Stimulated activated naive CD4-positive, alpha-beta T cell treated with Interleukin-2 at 50 U/mL for 16 hours (primary cell): Measurements from ENCODE around the gene DOK5.

Source experiments
- DNase-seq: peaks from one replicate; lab custom pipeline; 2025; lab: John Stamatoyannopoulos, UW

DOK5 gene

GRCh38 chr20:54560357-54560756 lies 85.0 kb downstream of the DOK5 start:
- DNase-seq, result no peak

- DNase-seq, result no peak
These were observed 89.9 kb downstream of the DOK5 start for GRCh38 chr20:54565255-54565654.

- no peak for DNase-seq
These were observed 90.8 kb downstream of the DOK5 start for GRCh38 chr20:54566031-54566688.

DNA sequence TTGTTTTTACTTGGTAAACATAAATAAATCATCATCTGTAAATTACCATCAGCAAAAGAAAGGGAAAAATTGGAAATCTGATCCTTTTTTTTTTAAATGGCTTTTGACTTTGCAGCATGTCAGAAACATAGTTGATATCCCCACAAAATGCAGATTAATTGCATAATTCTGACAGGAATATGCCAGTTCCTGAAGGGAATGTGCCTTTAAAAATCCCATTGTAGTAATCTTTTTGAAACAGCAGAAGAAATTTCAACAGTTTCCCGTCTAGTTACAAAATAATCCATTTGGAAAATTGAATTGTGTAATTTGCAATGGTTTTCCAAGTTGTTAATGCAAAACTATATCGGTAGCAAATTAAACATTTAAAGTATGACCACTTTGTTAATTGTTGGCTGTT lies 95.2 kb downstream of the DOK5 start:
- no peak for DNase-seq

DNA sequence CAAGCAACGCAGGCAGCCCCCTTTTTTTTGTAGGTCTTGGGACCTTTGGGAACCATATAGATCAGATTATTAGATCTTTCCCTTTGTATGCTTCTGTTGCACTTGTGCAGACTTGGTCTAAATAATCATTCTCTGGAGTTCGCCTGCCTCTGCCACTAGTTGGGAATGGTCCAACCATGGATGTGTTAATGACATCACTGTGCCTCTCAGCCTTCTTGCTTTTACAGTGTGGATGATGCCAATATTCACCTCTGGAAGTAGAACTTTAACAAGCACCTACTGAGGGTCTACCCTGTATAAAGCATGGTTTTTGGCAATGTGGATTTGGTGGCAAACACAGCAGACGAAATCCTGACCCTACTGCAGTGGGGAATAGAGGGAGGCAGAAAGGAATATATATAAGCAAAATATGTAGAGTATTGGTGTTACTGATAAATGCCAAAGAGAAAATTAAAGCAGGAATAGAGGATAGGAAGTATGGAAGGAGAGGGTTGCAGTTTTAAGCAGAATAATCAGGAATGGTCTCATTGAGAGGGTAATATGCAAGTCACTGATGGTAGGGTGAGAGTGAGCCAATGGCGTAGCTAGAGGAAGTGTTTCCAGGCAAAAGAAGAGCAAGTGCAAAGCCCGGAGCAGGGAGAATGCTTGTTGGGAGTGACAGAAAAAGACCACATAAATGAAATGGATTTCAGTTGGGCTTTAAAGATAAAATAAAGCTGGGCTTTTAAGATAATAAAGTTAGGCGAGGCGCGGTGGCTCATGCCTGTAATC lies 97.5 kb downstream of the DOK5 start:
- no peak for DNase-seq

- DNase-seq, result no peak
These were observed 98.4 kb downstream of the DOK5 start for GRCh38 chr20:54573838-54574237.

GRCh38 chr20:54576518-54576917 lies 101.1 kb downstream of the DOK5 start:
- no peak for DNase-seq

DNA sequence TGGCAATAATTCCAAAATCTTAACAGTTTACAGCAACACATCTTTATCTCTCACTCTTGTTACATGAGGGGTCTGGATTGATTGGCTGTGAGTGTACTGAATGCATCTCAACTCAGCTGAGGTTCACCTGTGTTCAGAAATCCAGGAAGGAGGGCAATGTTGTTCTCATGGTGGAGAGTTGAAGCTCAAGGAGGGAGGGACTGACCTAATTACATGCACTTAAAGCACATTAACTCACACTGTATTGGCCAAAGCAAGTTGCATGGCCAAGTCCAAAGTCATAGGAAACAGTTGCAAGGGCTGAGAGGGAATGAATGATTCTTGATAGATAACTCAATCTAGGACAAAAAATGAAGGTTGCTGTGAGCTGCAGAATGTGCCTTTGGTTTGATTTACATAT lies 102.2 kb downstream of the DOK5 start:
- DNase-seq, result no peak

- no peak for DNase-seq
These were observed 109.8 kb downstream of the DOK5 start for GRCh38 chr20:54585217-54585616.

DNA sequence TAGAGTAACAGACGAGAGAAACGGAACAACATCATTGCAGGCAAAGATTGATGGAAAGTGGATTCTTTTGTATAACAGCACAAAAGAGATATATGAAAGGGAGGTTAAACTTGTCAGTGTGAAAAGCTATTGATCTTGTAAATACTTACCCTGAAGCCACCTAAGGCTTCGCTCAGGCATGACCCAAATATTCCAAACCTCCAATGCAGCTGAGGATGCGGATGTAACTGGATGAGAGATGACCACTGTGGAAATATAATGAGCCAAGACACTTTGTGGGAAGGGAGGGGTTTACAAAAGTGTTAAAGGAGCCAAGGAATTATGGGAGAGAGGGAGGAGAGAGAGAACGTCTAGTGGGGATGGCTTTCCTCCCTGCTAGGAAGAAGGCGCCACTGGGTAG lies 112.0 kb downstream of the DOK5 start:
- no peak for DNase-seq

DNA sequence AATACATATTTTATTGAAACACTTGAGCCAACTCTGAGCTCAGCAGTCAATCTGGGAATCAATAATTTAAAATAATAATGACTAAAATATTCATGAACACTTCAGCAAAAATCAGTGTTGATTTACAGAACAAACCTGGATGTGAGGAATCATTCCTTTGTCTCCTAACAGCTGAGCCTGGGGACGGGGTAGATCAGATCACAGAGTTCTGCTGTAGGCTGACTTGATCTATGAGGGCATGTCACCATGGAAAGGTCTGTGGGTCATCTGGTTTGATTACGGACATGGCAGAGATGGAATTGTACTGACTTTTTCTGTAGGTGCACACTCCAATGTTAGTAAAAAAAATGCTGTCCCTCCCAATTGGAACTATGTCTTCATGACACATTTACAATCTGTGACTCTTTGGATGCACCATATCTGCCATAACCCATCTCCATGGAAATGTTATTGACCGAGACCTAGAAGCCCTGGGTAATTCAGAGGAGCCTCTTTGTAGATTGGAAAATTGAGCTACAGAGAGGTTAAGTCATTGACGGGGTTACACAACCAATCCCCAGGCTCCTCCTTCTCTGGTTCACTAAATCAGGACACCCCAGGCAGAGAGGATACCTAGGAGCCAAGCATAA lies 114.1 kb downstream of the DOK5 start:
- DNase-seq, result no peak

DNA sequence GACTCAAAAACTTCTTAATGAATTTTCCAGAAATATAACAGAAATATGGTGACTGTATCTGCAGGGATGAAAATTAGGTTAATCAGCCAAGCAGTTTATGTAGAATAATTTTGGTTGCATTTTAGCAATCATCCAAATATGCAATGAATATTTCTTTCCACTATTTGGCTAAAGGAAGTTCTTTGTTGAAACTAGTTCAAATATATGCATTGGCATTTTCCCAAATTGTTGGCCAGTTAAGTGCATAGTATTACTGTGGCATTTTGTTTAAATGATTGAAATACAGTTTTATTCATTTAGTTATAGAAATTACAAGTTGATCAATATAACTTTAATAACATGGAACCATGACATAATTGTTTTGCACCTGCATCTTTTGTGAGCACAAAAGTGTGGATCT lies 115.5 kb downstream of the DOK5 start:
- no peak for DNase-seq

DNA sequence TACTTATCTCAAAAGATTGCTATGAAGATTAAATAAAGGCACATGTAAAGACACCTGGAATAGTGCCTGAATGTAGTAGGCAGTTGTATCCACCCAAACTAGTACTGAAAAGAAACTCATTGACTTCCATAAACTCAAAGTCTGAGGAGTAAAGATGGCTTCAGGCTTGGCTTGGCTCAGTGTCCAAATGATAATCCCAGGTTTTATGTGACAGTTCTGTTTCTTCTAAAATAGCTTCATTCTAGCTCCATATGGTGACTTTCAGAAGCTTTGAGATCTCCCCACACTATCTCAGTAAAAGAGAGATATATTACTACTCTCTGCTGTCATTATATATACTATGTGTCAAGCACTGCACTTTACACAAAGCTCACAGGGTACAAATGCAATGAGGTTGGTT lies 121.3 kb downstream of the DOK5 start:
- DNase-seq, result no peak

- DNase-seq, result no peak
These were observed 123.0 kb downstream of the DOK5 start for GRCh38 chr20:54598352-54598751.

GRCh38 chr20:54600634-54601033 lies 125.2 kb downstream of the DOK5 start:
- DNase-seq, result no peak

DNA sequence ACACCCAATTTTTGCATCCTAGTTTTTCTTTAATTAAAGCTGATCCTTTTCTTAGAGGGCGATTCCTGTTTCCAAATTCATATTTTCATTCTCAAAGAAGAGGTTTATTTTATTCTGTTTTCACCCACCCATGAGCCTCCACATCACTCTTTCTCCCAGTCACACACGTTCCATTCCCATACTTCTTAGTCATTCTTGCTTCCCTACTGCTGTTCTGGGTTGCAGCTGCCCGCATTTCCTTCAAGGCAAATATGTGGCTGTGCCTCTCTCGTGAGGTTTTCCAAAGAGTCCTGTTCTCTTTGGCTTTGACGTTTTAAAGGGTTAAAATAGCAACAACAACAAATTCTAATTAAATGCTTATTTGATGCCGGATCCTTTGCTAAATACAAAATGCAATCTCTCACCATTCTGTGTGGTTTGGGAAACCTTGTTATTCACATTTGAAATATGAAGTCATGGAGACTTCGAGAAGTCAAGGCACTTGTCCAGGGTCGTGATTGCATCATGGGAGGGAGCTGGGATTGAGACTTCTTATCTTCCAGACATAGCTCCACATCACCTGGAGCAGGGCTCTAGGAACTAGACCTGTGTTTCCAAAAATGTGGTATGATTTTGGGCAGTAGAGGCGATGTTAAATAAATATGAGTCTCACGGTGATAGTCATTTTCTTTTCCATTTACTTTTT lies 126.6 kb downstream of the DOK5 start:
- DNase-seq, result no peak

DNA sequence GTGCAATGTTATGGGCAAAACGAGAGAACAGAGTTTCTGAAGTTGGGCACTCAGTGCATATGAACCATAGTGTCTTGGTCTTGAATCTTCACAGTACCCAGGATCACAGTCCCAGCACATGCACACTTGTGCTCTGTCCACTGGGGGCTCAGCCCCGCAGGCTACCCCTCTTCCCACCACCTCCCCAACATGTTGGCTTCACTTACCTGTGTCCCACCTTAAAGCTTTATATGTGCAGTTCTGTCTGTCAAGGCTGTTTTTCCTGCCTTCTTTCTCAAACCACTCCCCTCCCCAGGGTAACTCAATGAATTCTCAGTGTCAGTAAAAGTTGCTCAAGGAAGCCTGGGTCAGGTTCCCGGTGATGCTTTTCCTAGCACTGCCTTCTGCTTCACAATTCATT lies 129.9 kb downstream of the DOK5 start:
- no peak for DNase-seq

- DNase-seq, result no peak
These were observed 131.0 kb downstream of the DOK5 start for GRCh38 chr20:54606380-54606779.

- no peak for DNase-seq
These were observed 132.8 kb downstream of the DOK5 start for GRCh38 chr20:54608039-54608745.

GRCh38 chr20:54608943-54609342 lies 133.6 kb downstream of the DOK5 start:
- DNase-seq, result no peak

DNA sequence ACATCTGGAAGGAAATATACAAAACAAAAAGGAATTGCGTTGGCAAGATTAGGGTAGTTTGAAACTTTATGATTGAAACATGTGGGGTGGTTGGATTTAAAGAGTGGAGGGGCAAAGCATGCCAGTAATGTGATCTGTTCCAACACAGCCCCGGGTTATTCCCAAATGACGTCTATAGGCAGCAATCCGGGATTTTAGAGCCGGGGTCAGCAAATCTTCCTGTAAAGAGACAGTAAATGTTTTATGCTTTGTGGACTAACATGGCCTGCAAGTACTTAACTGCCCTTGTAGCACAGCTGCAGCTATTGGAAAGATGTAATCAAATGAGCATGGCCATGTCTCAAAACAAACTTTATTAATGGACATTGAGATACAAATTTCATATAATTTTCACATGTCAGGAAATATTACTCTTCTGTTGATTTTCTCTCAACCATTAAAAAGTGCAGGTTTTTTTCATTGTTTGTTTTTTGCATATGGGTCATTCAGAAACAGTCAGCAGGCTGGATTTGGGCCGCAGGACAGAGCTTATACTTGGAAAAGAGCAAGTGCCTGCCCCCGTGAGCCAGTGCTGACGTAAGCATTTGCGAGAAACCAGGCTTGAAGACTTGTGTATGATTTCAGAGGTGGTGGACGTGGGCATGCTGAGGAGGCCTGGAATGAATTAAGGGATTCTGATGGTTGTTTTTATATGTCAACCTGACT lies 136.5 kb downstream of the DOK5 start:
- no peak for DNase-seq

DNA sequence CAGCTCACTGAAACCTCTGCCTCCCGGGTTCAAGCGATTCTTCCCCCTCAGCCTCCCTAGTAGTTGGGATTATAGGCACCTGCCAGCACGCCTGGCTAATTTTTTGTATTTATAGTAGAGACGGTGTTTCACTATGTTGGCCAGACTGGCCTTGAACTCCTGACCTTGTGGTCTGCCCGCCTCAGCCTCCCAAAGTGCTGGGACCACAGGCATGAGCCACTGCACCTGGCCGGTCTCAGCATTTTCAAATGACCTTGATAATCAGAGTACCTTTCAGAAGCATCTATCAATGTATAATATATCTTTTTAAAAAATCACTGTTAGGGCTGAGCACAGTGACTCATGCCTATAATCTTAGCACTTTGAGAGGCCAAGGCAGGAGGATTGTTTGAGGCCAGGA lies 143.0 kb downstream of the DOK5 start:
- DNase-seq, result no peak
